ENCODE data around the gene LONRF3. TPM values are rescaled to one million over a fixed set of nuclear protein-coding genes. Genes with fewer than 3 reads are reported as not detected.

Gene LONRF3
- 13.1 TPM for total RNA-seq (2021; ENCODE audit: unreplicated experiment)
- 6.4 TPM for polyA plus RNA-seq (2012; ENCODE audit: insufficient read length)
- percentile 82 among the genes with signal in this experiment for Bru-seq, nascent RNA
- percentile 76 among the genes with signal in this experiment for BruChase-seq, experiment 1, labeled RNA remaining after a 2-hour chase
- percentile 68 among the genes with signal in this experiment for BruChase-seq, experiment 2, labeled RNA remaining after a 6-hour chase
- long read RNA-seq, transcript LONRF3-201 (10 exons, 2,989 nt) = major isoform, 6 of 20 reads
- long read RNA-seq, transcript LONRF3-202 (11 exons, 2,550 nt) = minor isoform, 5 of 20 reads
- long read RNA-seq, partial matches to known transcripts = 3 of 20 reads
- long read RNA-seq, other reads (novel, unspliced or antisense) = 6 of 20 reads

- peak within 1 kb of the TSS; percentile 63 to 76 for H3K4me3 ChIP-seq (ENCODE audit: low read depth in 2 of 2, low read length in 2 of 2)
- in situ Hi-C loops (cut with HindIII; ENCODE audit: low pct_unique_long_range_greater_than_20kb, low sequenced_read_pairs) = no loop called here
- TF ChIP-seq, protein P1, sequence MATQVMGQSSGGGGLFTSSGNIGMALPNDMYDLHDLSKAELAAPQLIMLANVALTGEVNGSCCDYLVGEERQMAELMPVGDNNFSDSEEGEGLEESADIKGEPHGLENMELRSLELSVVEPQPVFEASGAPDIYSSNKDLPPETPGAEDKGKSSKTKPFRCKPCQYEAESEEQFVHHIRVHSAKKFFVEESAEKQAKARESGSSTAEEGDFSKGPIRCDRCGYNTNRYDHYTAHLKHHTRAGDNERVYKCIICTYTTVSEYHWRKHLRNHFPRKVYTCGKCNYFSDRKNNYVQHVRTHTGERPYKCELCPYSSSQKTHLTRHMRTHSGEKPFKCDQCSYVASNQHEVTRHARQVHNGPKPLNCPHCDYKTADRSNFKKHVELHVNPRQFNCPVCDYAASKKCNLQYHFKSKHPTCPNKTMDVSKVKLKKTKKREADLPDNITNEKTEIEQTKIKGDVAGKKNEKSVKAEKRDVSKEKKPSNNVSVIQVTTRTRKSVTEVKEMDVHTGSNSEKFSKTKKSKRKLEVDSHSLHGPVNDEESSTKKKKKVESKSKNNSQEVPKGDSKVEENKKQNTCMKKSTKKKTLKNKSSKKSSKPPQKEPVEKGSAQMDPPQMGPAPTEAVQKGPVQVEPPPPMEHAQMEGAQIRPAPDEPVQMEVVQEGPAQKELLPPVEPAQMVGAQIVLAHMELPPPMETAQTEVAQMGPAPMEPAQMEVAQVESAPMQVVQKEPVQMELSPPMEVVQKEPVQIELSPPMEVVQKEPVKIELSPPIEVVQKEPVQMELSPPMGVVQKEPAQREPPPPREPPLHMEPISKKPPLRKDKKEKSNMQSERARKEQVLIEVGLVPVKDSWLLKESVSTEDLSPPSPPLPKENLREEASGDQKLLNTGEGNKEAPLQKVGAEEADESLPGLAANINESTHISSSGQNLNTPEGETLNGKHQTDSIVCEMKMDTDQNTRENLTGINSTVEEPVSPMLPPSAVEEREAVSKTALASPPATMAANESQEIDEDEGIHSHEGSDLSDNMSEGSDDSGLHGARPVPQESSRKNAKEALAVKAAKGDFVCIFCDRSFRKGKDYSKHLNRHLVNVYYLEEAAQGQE (IDR thresholded peaks at IDR 0.05; ENCODE audit: insufficient read depth in 1 of 2, low read depth in 2 of 2, low read length in 1 of 2) = no peak
- TF ChIP-seq TCF7L2 (IDR thresholded peaks at IDR 0.05; ENCODE audit: low read depth, low read length) = peak; percentile 84
- TF ChIP-seq CTCF (IDR thresholded peaks at IDR 0.05) = no peak
- TF ChIP-seq SIN3A (IDR thresholded peaks at IDR 0.05; ENCODE audit: borderline replicate concordance, insufficient read depth, low read depth, low read length) = no peak
- peak; percentile 52; the same call in 1 of the 2 replicates for TF ChIP-seq POLR2AphosphoS5 (IDR thresholded peaks at IDR 0.05; ENCODE audit: low read depth, low read length)
- no TSS peak for BruUV-seq (replicated peaks)
- peaks cover 8% of the 10 kb centered on the region for H3K4me1 ChIP-seq (ENCODE audit: control insufficient read depth, insufficient read depth, low read length)
- H3K27me3 ChIP-seq (ENCODE audit: control insufficient read depth, insufficient read depth, low read length) = peaks cover 9% of the 10 kb centered on the region
- ATAC-seq = peak; percentile 48
- POLR2A ChIA-PET = no interaction called here
- CTCF ChIA-PET = no interaction called here
- no peaks in the 10 kb centered on the region for H3K9me3 ChIP-seq (ENCODE audit: control insufficient read depth, insufficient read depth, low read depth, low read length)
- no peaks in the 10 kb centered on the region for H3K36me3 ChIP-seq (ENCODE audit: control insufficient read depth, insufficient read depth, low read length)
- H3K27ac ChIP-seq (ENCODE audit: low read length) = peak within 1 kb of the TSS; percentile 72
- DNase-seq (ENCODE audit: low read depth, low spot score) = peak; percentile 36
- intact Hi-C loops (cut with micrococcal nuclease; ENCODE audit: unreplicated experiment) = no loop called here
Observed at GRCh38 chrX:118974088-118974907, at the start of gene LONRF3. LONRF3 (plus strand) TSS chrX:118974618; CDS start chrX:118974781, 163 bp downstream.

DNA sequence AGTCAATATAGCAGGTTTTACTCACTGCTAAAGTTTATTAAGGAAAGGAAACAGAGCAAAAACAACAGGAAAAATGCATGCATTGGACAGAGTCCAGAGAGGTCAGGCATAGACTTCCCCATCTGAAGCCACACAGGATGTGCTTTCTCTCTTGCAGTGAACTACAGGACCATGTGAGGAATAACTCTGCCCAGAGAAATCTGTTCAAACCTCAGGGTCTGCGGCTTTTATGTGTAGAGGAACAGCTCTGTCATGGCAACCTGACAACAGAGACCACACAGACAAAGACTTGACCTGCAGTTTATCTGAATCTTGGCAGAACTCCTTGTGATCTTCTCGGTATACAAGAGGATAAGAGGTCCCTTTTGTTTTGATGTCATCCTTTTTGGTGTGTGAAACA is 46.3 kb upstream of the LONRF3 start:
- no peaks in the 10 kb centered on the region for H3K36me3 ChIP-seq (ENCODE audit: control insufficient read depth, insufficient read depth, low read length)
- ChIA-PET CTCF (no interaction called here), POLR2A (no interaction called here)
- no peak overlapping the region for H3K27ac ChIP-seq (ENCODE audit: low read length)
- no peaks in the 10 kb centered on the region for H3K27me3 ChIP-seq (ENCODE audit: control insufficient read depth, insufficient read depth, low read length)
- no peaks in the 10 kb centered on the region for H3K4me1 ChIP-seq (ENCODE audit: control insufficient read depth, insufficient read depth, low read length)
- intact Hi-C loops (cut with micrococcal nuclease; ENCODE audit: unreplicated experiment) = no loop called here
- ATAC-seq (no peak), DNase-seq (ENCODE audit: low read depth, low spot score) (no peak)
- H3K9me3 ChIP-seq (ENCODE audit: control insufficient read depth, insufficient read depth, low read depth, low read length) = no peaks in the 10 kb centered on the region
- H3K4me3 ChIP-seq (ENCODE audit: low read depth in 2 of 2, low read length in 2 of 2) = no peak overlapping the region
- in situ Hi-C loops (cut with HindIII; ENCODE audit: low pct_unique_long_range_greater_than_20kb, low sequenced_read_pairs) = no loop called here
- no TSS peak for BruUV-seq (replicated peaks)
- TF ChIP-seq CTCF (IDR thresholded peaks at IDR 0.05) (no peak), TCF7L2 (IDR thresholded peaks at IDR 0.05; ENCODE audit: low read depth, low read length) (no peak), POLR2AphosphoS5 (IDR thresholded peaks at IDR 0.05; ENCODE audit: low read depth, low read length) (no peak), SIN3A (IDR thresholded peaks at IDR 0.05; ENCODE audit: borderline replicate concordance, insufficient read depth, low read depth, low read length) (no peak)
- TF ChIP-seq, protein P1 (IDR thresholded peaks at IDR 0.05; ENCODE audit: insufficient read depth in 1 of 2, low read depth in 2 of 2, low read length in 1 of 2) = no peak
